Liver (tissue), 9 donors: Measurements from ENCODE around the gene TWIST2. TPM values are rescaled to one million over a fixed set of nuclear protein-coding genes. Genes with fewer than 3 reads are reported as not detected.

ENCODE experiments used
- DNase-seq: peaks from one replicate; pipeline ENCODE4 v3.0.0-alpha.2; 2017; ENCODE audit warnings: low spot score
- H3K27ac ChIP-seq, 2 donors: one replicate each; pipeline ENCODE4 v1.7.0; 2013; ENCODE audit warnings: inconsistent platforms in 2 of 2, low read length in 2 of 2, control low read depth in 1 of 2, low read depth in 1 of 2, mild to moderate bottlenecking in 1 of 2
- H3K27me3 ChIP-seq, 4 donors: one replicate each; pipeline versions ENCODE4 v1.6.1 to v1.7.0; 2013; ENCODE audit warnings: low read length in 3 of 4, inconsistent platforms in 1 of 4, mild to moderate bottlenecking in 1 of 4, moderate library complexity in 1 of 4; ENCODE audit not compliant: control insufficient read depth in 4 of 4, insufficient read depth in 4 of 4
- H3K36me3 ChIP-seq, 4 donors: one replicate each; pipeline versions ENCODE4 v1.6.1 to v1.7.0; 2013; ENCODE audit warnings: low read length in 3 of 4, mild to moderate bottlenecking in 3 of 4, low read depth in 1 of 4, moderate library complexity in 1 of 4; ENCODE audit not compliant: control insufficient read depth in 4 of 4, insufficient read depth in 3 of 4
- H3K4me1 ChIP-seq, 4 donors: one replicate each; pipeline versions ENCODE4 v1.6.1 to v1.7.0; 2013; ENCODE audit warnings: low read length in 3 of 4, mild to moderate bottlenecking in 3 of 4, moderate library complexity in 1 of 4; ENCODE audit not compliant: control insufficient read depth in 4 of 4, insufficient read depth in 4 of 4
- H3K4me3 ChIP-seq, 3 donors: one replicate each; pipeline versions ENCODE4 v1.6.1 to v1.7.0; 2013; ENCODE audit warnings: low read length in 3 of 3, control low read depth in 1 of 3, low read depth in 1 of 3, mild to moderate bottlenecking in 1 of 3
- H3K9ac ChIP-seq, 2 donors: one replicate each; pipeline ENCODE4 v1.7.0; 2013; ENCODE audit warnings: low read length in 2 of 2, mild to moderate bottlenecking in 2 of 2, moderate library complexity in 2 of 2, control low read depth in 1 of 2, low read depth in 1 of 2
- H3K9me3 ChIP-seq, 4 donors: one replicate each; pipeline versions ENCODE4 v1.6.1 to v1.7.0; 2013; ENCODE audit warnings: low read length in 3 of 4; ENCODE audit not compliant: control insufficient read depth in 4 of 4
- ATF3 ChIP-seq: IDR thresholded peaks from 2 replicates; pipeline ENCODE4 v1.6.1; 2016; ENCODE audit warnings: antibody characterized with exemption
- CTCF ChIP-seq: fragments of 150-350 bp; IDR thresholded peaks from 2 replicates; pipeline ENCODE4 v1.5.1; 2017; ENCODE audit warnings: improper control_type of control experiment, low read depth, low read length; ENCODE audit not compliant: missing input control
- EGR1 ChIP-seq, 2 donors: IDR thresholded peaks; 2 replicates each; pipeline ENCODE4 v1.6.1; 2016 to 2018; ENCODE audit warnings: antibody characterized with exemption in 2 of 2, low read depth in 2 of 2
- FOXA1 ChIP-seq: IDR thresholded peaks from 2 replicates; pipeline ENCODE4 v1.6.1; 2016; ENCODE audit warnings: antibody characterized with exemption
- FOXA2 ChIP-seq: IDR thresholded peaks from 2 replicates; pipeline ENCODE4 v1.6.1; 2016; ENCODE audit warnings: antibody characterized with exemption
- GABPA ChIP-seq, 2 donors: IDR thresholded peaks in 1 of 2; conservative IDR thresholded peaks in 1 of 2; 2 replicates each; pipeline ENCODE4 v1.6.1; 2016; ENCODE audit warnings: antibody characterized with exemption in 2 of 2, mild to moderate bottlenecking in 1 of 2, moderate library complexity in 1 of 2
- HNF4A ChIP-seq, 2 donors: conservative IDR thresholded peaks; 2 replicates each; pipeline ENCODE4 v1.6.1; 2016; ENCODE audit warnings: antibody characterized with exemption in 2 of 2, mild to moderate bottlenecking in 2 of 2
- HNF4G ChIP-seq: IDR thresholded peaks from 2 replicates; pipeline ENCODE4 v1.6.1; 2016; ENCODE audit warnings: antibody characterized with exemption
- JUND ChIP-seq, 2 donors: IDR thresholded peaks; 2 replicates each; pipeline ENCODE4 v1.6.1; 2016; ENCODE audit warnings: antibody characterized with exemption in 2 of 2
- MAX ChIP-seq: IDR thresholded peaks from 2 replicates; pipeline ENCODE4 v1.6.1; 2016; ENCODE audit warnings: antibody characterized with exemption
- RAD21 ChIP-seq, 2 donors: IDR thresholded peaks; 2 replicates each; pipeline ENCODE4 v1.6.1; 2016; ENCODE audit warnings: antibody characterized with exemption in 2 of 2, mild to moderate bottlenecking in 2 of 2
- REST ChIP-seq: IDR thresholded peaks from 2 replicates; pipeline ENCODE4 v1.6.1; 2016; ENCODE audit warnings: antibody characterized with exemption, mild to moderate bottlenecking
- RXRA ChIP-seq, 2 donors: IDR thresholded peaks; 2 replicates each; pipeline ENCODE4 v1.6.1; 2017 to 2018; ENCODE audit warnings: antibody characterized with exemption in 2 of 2, mild to moderate bottlenecking in 1 of 2
- SP1 ChIP-seq: IDR thresholded peaks from 2 replicates; pipeline ENCODE4 v1.6.1; 2018; ENCODE audit warnings: antibody characterized with exemption, mild to moderate bottlenecking
- TAF1 ChIP-seq: conservative IDR thresholded peaks from 2 replicates; pipeline ENCODE4 v1.6.1; 2016; ENCODE audit warnings: antibody characterized with exemption, mild to moderate bottlenecking
- YY1 ChIP-seq: IDR thresholded peaks from 2 replicates; pipeline ENCODE4 v1.6.1; 2016; ENCODE audit warnings: antibody characterized with exemption, mild to moderate bottlenecking
- ZBTB33 ChIP-seq: IDR thresholded peaks from 2 replicates; pipeline ENCODE4 v1.6.1; 2016; ENCODE audit warnings: antibody characterized with exemption
- WGBS: extraction: QIAGEN DNeasy Blood & Tissue Kit; methylation state at CpG from one replicate; pipeline ENCODE4 v1.1.7; 2013; 5-methylcytosine and 5-hydroxymethylcytosine counted together
- polyA plus RNA-seq, 2 donors: library from polyadenylated mRNA; stranded (reverse) in 1 of 2; unstranded in 1 of 2; fragments of 200-250 nt in 1 of 2; fragments of >200 nt in 1 of 2; fragmentation: Nextera tagmentation in 1 of 2; extraction: Ambion mirVana in 1 of 2; gene quantifications; one replicate each; pipeline versions ENCODE4 v1.2.1 to v1.2.3, GENCODE V29; 2013 to 2015
- total RNA-seq, 2 donors: library from RNA; depleted of rRNA; stranded (reverse); fragments of >200 nt; gene quantifications; one replicate each; pipeline ENCODE4 v1.2.3, GENCODE V29; 2014
- donor health status: healthy.
- donor health status: healthy.
- donor health status: healthy.
- donor health status: healthy.
- donor health status: healthy.

The TWIST2 gene
- total and polyA plus RNA-seq, 4 donors = 0.17 to 0.20 (median 0.19) TPM; not detected in 1

GRCh38 chr2:238801791-238802190 is 46.1 kb upstream of the TWIST2 start (continued):
- TF ChIP-seq CTCF (no peak), HNF4G (no peak), HNF4A (conservative IDR thresholded peaks at IDR 0.05) (no peak)

- no peak overlapping the region for H3K27ac ChIP-seq
- no peak overlapping the region for H3K4me3 ChIP-seq
- WGBS = 47% methylated on average over 4 of the region's 4 CpGs
- no peaks in the 10 kb centered on the region for H3K4me1 ChIP-seq
- DNase-seq = no peak
- H3K27me3 ChIP-seq = peaks cover 0 to 6% (median 0%) of the 10 kb centered on the region in 4 donors
- peaks cover 0 to 6% (median 0%) of the 10 kb centered on the region in 4 donors for H3K9me3 ChIP-seq
- TF ChIP-seq EGR1 (IDR thresholded peaks at IDR 0.05; ENCODE audit: low read depth in 2 of 2) (no peak), FOXA1 (no peak), JUND (IDR thresholded peaks at IDR 0.05) (no peak), GABPA (IDR thresholded peaks at IDR 0.05 in 1 of 2, conservative IDR thresholded peaks at IDR 0.05 in 1 of 2) (no peak), FOXA2 (no peak), HNF4A (conservative IDR thresholded peaks at IDR 0.05) (no peak), SP1 (no peak), YY1 (no peak), HNF4G (no peak), ATF3 (no peak), RXRA (IDR thresholded peaks at IDR 0.05) (no peak), RAD21 (IDR thresholded peaks at IDR 0.05) (no peak), REST (no peak), MAX (no peak), TAF1 (no peak), ZBTB33 (no peak)
- H3K36me3 ChIP-seq = no peaks in the 10 kb centered on the region
- H3K9ac ChIP-seq = no peak overlapping the region
Observed at GRCh38 chr2:238802957-238803356, 44.9 kb upstream of the TWIST2 start.
